GM10266 (cell line): ENCODE results near the gene WFDC11.
"Not testable (repeated sequence)": the region's sequence is repeated elsewhere in the genome, so short reads cannot be mapped to it uniquely, and the experiment has no call there.

Experiments used
- DNase-seq: peaks from one replicate; pipeline ENCODE4 v3.0.0; 2012; ENCODE audit errors: extremely low spot score
- CTCF ChIP-seq: IDR thresholded peaks from 2 replicates; pipeline ENCODE4 v1.5.1; 2012; ENCODE audit warnings: mild to moderate bottlenecking, low read depth; ENCODE audit not compliant: control insufficient read depth, insufficient read depth; ENCODE audit errors: missing control alignments

The WFDC11 gene

GRCh38 chr20:45679650-45680049 is 9.6 kb upstream of the WFDC11 start:
- no peak for TF ChIP-seq CTCF
- DNase-seq = no peak

- no peak for DNase-seq
Observed at GRCh38 chr20:45672765-45673164, 2.7 kb upstream of the WFDC11 start.

GRCh38 chr20:45657038-45657437 is 13.0 kb downstream of the WFDC11 start:
- not testable (repeated sequence) for DNase-seq

More at GRCh38 chr20:45672765-45673164, 2.7 kb upstream of the WFDC11 start:
- TF ChIP-seq CTCF = no peak

- DNase-seq = not testable (repeated sequence)
Observed at GRCh38 chr20:45651726-45652125, 18.3 kb downstream of the WFDC11 start.

GRCh38 chr20:45649312-45649863 is 20.7 kb downstream of the WFDC11 start:
- no peak for TF ChIP-seq CTCF
- DNase-seq = no peak

GRCh38 chr20:45647441-45648050 is 22.5 kb downstream of the WFDC11 start:
- no peak for TF ChIP-seq CTCF

GRCh38 chr20:45646875-45647274 is 23.2 kb downstream of the WFDC11 start:
- no peak for TF ChIP-seq CTCF
- no peak for DNase-seq

More at GRCh38 chr20:45647441-45648050, 22.5 kb downstream of the WFDC11 start:
- DNase-seq = no peak

GRCh38 chr20:45645869-45646268 is 24.2 kb downstream of the WFDC11 start:
- DNase-seq = not testable (repeated sequence)

- not testable (repeated sequence) for DNase-seq
Observed at GRCh38 chr20:45641076-45641475, 29.0 kb downstream of the WFDC11 start.

GRCh38 chr20:45639687-45640086 is 30.4 kb downstream of the WFDC11 start:
- TF ChIP-seq CTCF = no peak

More at GRCh38 chr20:45639687-45640086, 30.4 kb downstream of the WFDC11 start:
- no peak for DNase-seq
